Measurements from ENCODE around the gene KRT6A.

The KRT6A gene

GRCh38 chr12:52524898-52525591, 32.0 kb upstream of the KRT6A start:
- no peak for DNase-seq (ENCODE audit: low read depth in 2 of 3, low spot score in 1 of 3)

GRCh38 chr12:52524241-52524897, 31.3 kb upstream of the KRT6A start:
- DNase-seq (ENCODE audit: low read depth in 2 of 3, low spot score in 1 of 3), result no peak

- DNase-seq (ENCODE audit: low read depth in 2 of 3, low spot score in 1 of 3), result no peak
Observed at GRCh38 chr12:52523824-52524223, 30.8 kb upstream of the KRT6A start.

DNA sequence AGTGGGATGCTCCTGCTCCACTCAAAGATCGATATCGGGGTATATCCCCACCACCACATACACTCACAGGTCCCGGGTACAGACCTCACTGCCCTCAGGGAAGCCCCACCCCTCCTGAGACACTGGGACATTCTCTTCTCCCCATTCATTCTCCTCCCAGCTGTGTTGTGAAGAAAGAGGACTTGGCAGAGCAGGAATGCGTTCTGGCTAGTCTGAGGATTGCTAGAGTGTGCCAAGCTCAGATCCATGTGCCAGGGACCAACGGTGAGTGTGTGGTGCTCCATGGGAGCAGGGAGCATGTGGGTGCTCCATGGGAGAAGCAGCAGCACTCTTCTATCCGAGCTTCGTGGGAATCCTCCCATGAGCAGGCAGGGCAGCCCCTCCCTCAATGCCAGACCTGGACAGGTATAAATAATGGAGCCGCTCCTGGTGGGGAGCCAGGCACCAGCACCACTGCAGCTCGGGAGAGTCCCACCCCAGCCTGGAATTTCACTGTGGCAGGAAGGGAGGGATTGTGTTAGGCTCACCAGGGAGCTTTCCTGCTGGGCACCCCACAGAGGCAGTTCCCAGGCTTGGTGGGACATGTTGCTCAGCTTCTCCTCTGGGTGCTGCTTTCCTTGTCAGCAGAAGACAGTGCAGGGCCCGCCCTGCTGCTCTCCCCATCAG, 29.4 kb upstream of the KRT6A start:
- no peak for DNase-seq (ENCODE audit: low read depth in 2 of 3, low spot score in 1 of 3)

DNA sequence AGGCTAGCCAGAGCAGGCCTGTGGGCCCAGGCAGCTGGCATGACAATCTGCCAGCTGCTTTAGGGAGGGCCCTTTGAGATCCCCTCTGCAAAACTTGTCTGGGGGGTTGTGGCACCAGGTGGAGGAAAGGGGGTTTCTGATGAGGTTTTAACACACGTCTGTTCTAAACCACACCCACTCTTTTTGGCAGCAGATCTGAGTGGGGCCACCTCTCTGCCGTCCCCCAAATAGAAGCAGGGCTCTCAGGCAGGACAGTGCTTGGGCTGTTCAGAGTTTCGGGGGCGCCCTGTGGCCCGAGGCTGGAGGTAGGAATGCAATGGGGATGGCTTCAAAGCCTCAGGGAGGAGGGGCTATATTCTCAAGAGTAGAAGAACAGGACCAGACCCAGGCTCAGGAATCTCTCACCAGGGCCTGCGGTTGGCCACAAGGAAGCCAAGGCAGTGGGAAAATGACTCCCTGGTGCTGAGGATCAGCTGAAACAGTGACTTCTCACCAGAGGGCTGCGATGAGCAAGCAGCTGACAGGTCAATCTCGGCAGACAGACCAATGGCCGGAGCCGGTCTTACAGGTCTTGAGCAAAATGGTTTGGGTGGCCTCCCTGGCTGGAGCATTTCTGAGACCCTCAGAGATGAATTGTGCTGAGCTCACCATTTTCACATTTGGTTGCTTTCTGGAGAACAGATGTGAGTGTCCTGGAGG, 28.7 kb upstream of the KRT6A start:
- no peak for DNase-seq (ENCODE audit: low read depth in 2 of 3, low spot score in 1 of 3)

GRCh38 chr12:52521175-52521567, 28.1 kb upstream of the KRT6A start:
- no peak for DNase-seq (ENCODE audit: low read depth in 2 of 3, low spot score in 1 of 3)

DNA sequence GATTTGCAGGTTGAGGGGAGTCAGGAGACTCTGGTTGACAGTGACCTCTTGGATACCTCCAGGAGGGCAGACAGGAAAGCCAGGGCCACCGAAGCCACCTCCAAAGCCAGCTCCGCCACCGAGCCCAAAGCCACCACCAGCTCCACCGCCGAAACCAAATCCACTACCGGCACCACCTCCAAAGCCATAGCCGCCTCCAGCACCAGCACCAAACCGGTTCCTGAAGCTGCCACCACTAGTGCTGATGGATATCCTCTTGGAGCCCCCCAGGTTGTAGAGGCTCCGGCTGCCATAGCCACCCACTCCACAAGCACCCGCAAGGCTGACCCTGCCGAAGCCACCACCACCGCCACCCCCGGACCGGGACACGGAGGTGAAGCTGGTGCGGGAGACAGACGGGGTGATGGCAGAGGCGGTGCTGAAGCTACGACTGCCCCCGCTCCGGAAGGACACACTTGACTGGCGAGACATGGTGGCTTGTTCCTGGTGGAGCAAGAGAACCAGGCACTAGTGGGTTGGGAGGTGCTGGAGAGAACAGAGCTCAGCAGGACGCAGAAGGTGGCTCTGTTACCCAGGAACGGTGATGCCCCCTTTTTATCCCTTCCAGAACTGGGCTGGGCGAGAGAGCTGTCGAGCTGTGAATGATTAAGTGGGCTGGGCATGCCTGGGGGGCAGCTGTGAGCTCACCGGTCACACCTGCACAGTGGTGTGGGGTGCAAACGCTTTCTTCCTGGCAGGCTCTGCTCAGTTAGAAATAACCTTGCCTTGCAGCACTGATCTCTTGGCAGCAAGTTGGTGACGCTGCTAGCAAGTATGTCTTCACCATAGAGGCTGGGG, 27.0 kb upstream of the KRT6A start, which contains the start of gene KRT5:
Gene KRT5 (minus strand): TSS at position 569 of the 837 bp plus-strand sequence. CDS start 98 bp downstream, at position 471.
- DNase-seq (ENCODE audit: low read depth in 2 of 3, low spot score in 1 of 3), result no peak

DNA sequence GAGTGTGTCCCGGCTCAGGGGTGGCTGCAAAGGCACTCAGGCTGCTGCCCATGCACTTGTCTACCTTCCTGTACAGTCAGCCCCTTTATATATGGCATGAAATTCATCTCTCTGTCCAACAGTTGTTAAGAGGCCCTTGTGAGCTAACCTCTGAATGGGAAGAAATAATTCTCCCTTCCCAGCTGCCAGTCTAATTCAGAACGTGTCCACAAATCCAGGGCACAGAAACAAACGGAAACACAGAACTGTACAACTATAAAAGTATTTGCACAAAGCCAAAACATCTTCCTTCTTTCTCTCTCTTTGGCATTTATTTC, 26.3 kb upstream of the KRT6A start:
- no peak for DNase-seq (ENCODE audit: low read depth in 2 of 3, low spot score in 1 of 3)

GRCh38 chr12:52518574-52519386, 25.7 kb upstream of the KRT6A start:
- DNase-seq (ENCODE audit: low read depth in 2 of 3, low spot score in 1 of 3), result no peak

- DNase-seq (ENCODE audit: low read depth in 2 of 3, low spot score in 1 of 3), result no peak
Observed at GRCh38 chr12:52517888-52518287, 24.8 kb upstream of the KRT6A start.

DNA sequence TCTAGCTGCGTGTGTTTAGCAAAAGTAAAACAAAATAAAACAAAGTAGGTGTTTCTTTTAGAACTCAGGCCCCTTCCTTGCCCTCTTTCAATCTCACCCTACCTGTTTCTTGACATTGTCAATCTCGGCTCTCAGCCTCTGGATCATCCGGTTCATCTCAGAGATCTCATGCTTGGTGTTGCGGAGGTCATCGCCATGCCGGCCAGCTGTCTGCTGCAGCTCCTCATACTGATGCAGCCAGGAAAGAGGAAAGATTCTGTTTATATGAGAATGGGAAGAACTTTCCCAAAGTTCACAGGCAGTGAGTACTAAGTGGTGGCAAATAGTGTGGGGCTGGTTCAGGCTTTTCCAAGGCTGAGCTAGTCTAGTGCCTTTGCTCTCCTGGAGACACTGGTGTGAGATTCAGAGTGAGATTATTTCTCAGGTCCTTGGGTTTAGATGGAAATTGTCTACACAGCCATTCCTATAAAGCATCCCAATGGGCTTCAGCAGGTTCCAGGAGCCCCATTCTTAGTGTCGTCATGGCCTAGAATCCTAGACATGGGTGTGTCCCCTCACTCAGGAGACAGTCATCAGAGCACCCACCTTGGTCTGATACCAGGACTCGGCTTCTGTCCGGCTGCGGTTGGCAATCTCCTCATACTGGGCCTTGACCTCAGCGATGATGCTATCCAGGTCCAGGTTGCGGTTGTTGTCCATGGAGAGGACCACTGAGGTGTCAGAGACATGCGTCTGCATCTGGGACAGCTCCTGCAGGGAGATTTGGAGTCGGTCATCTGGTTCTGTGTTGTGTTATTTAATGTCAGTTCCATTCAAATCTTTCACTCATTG, 24.2 kb upstream of the KRT6A start:
- DNase-seq (ENCODE audit: low read depth in 2 of 3, low spot score in 1 of 3), result no peak

DNA sequence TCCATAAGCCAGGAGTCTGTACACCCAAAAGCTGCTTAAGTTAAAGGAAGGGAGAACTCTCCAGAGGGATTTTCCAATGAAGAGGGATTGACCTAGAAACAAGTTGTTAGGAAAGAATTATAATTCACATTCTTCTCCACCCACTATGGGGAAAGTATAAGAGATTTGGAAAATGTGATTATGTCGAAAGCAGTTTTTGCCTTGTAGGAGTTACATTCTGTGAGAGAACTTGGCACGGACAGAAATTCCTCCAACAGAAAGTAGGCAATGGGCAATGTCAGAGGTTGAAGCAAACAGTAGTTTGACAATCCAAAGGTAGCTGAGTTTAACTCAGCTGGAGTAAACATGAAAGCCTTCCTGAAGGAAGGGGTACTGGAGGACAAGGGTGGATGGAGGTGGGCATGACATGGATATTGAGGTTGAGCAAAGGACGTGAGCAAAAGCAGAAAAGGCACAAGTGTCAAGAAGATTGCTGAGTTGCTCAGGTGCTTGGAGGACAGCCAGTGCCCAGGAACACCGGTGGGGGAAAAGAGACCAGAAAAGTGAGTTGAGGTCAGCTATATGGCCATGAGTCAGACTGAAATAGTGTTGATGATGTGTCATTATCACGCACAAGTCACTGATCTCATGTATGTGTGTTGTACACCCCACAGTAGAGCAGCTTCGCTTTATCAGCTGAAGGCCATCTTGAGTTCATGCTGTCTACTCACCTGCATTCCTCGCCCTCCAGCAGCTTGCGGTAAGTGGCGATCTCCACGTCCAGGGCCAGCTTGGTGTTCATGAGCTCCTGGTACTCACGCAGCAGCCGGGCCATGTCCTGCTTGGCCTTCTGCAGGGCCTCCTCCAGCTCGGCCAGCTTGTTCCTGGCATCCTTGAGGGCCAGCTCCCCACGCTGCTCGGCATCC, 23.1 kb upstream of the KRT6A start:
- DNase-seq (ENCODE audit: low read depth in 2 of 3, low spot score in 1 of 3), result no peak

- DNase-seq (ENCODE audit: low read depth in 2 of 3, low spot score in 1 of 3), result no peak
Observed at GRCh38 chr12:52515319-52515646, 22.2 kb upstream of the KRT6A start.

- no peak for DNase-seq (ENCODE audit: low read depth in 2 of 3, low spot score in 1 of 3)
Observed at GRCh38 chr12:52514471-52515318, 21.6 kb upstream of the KRT6A start.

GRCh38 chr12:52513736-52514135, 20.7 kb upstream of the KRT6A start:
- DNase-seq (ENCODE audit: low read depth in 2 of 3, low spot score in 1 of 3), result no peak

GRCh38 chr12:52508211-52508610, 15.2 kb upstream of the KRT6A start:
- DNase-seq (ENCODE audit: low read depth in 2 of 3, low spot score in 1 of 3), result no peak

All from stimulated activated CD4-positive, alpha-beta T cell treated with anti-CD3 and anti-CD28 coated beads, Interleukin-12 subunit alpha, Interleukin-12 subunit beta, amount 100 ng/mL, for 48 hours (primary cell).